Gastroesophageal sphincter (tissue), 4 donors: Measurements from ENCODE around the gene UBFD1. TPM values are rescaled to one million over a fixed set of nuclear protein-coding genes. Genes with fewer than 3 reads are reported as not detected.

Experiments
- ATAC-seq: fragments of 150-250 bp; one replicate; pipeline ENCODE4 v1.9.1; 2016; ENCODE audit warnings: mild to moderate bottlenecking, moderate library complexity
- H3K27ac ChIP-seq, 4 donors: fragments of 200-600 bp; sonication (generic) in 3 of 4; 1 replicate in 3 of 4; 2 replicates in 1 of 4; pipeline ENCODE4 v1.5.1; 2016 to 2019
- H3K27me3 ChIP-seq: fragments of 200-600 bp; sonication (generic); one replicate; pipeline ENCODE4 v1.5.1; 2019
- H3K36me3 ChIP-seq, 2 donors: fragments of 200-600 bp; sonication (generic); one replicate each; pipeline ENCODE4 v1.5.1; 2019; ENCODE audit warnings: control low read depth in 1 of 2
- H3K4me1 ChIP-seq, 3 donors: fragments of 200-600 bp; sonication (generic); 1 replicate in 2 of 3; 2 replicates in 1 of 3; pipeline ENCODE4 v1.5.1; 2016 to 2019; ENCODE audit warnings: control low read depth in 2 of 3
- H3K4me3 ChIP-seq, 2 donors: fragments of 200-600 bp; sonication (generic); one replicate each; pipeline ENCODE4 v1.5.1; 2019; ENCODE audit warnings: mild to moderate bottlenecking in 1 of 2, moderate library complexity in 1 of 2
- H3K9me3 ChIP-seq, 3 donors: fragments of 200-600 bp; sonication (generic); one replicate each; pipeline ENCODE4 v1.5.1; 2017 to 2019; ENCODE audit warnings: control low read depth in 2 of 3
- CTCF ChIP-seq, 4 experiments: fragments of 200-600 bp in 2 of 4; fragments of 450-650 bp in 2 of 4; sonication (generic) in 1 of 4; IDR thresholded peaks; one replicate each; pipeline ENCODE4 v1.5.1; 2017 to 2019; ENCODE audit warnings: antibody characterized with exemption in 4 of 4, mild to moderate bottlenecking in 2 of 4, moderate library complexity in 2 of 4
- EP300 ChIP-seq: sonication (generic); formaldehyde crosslinking; IDR thresholded peaks from one replicate; pipeline ENCODE4 v1.6.1; 2017; ENCODE audit warnings: antibody characterized with exemption, mild to moderate bottlenecking
- POLR2A ChIP-seq, 2 donors: fragments of 450-650 bp; IDR thresholded peaks; one replicate each; pipeline ENCODE4 v1.6.1; 2017; ENCODE audit warnings: antibody characterized with exemption in 2 of 2, mild to moderate bottlenecking in 2 of 2, moderate library complexity in 1 of 2
- POLR2AphosphoS5 ChIP-seq: sonication (generic); formaldehyde crosslinking; IDR thresholded peaks from one replicate; pipeline ENCODE4 v1.6.1; 2017; ENCODE audit warnings: antibody characterized with exemption
- WGBS, 2 donors: methylation state at CpG; one replicate each; pipeline ENCODE4 v1.1.5; 2018; ENCODE audit warnings: low coverage in 1 of 2; 5-methylcytosine and 5-hydroxymethylcytosine counted together
- total RNA-seq, 4 donors: library from RNA; depleted of rRNA; stranded (reverse); fragments of >200 nt; gene quantifications; one replicate each; pipeline ENCODE4 v1.1.0, GENCODE V29; 2016

Gene UBFD1
- total RNA-seq, 4 donors from 2014 or later, result 54.5 to 81.3 (median 66.2) TPM

- H3K36me3 ChIP-seq, result peaks cover 0 to 94% of the 10 kb centered on the region in 2 donors
- WGBS, 2 donors, result 92 to 97% methylated on average over 5 of the region's 11 CpGs
- no peaks in the 10 kb centered on the region for H3K27me3 ChIP-seq
- no peak for ATAC-seq
- no peaks in the 10 kb centered on the region for H3K4me1 ChIP-seq
- H3K4me3 ChIP-seq, result no peak overlapping the region
- no peaks in the 10 kb centered on the region for H3K9me3 ChIP-seq
- H3K27ac ChIP-seq, result no peak overlapping the region
- TF ChIP-seq CTCF (IDR thresholded peaks at IDR 0.05) (no peak), EP300 (no peak), POLR2AphosphoS5 (no peak), POLR2A (IDR thresholded peaks at IDR 0.05) (no peak)
These were observed 29.4 kb upstream of the UBFD1 start for GRCh38 chr16:23527961-23528643.

GRCh38 chr16:23528644-23529310, 28.8 kb upstream of the UBFD1 start:
- no peaks in the 10 kb centered on the region for H3K27me3 ChIP-seq
- H3K9me3 ChIP-seq, result no peaks in the 10 kb centered on the region
- no peak overlapping the region for H3K4me3 ChIP-seq
- 89 to 90% methylated on average over 7 to 8 of the region's 10 CpGs for WGBS, 2 donors
- peaks cover 0 to 94% of the 10 kb centered on the region in 2 donors for H3K36me3 ChIP-seq
- no peak for ATAC-seq
- TF ChIP-seq EP300, result no peak
- TF ChIP-seq POLR2AphosphoS5, result no peak
- TF ChIP-seq CTCF (IDR thresholded peaks at IDR 0.05), result no peak
- TF ChIP-seq POLR2A (IDR thresholded peaks at IDR 0.05), result no peak
- H3K27ac ChIP-seq, result no peak overlapping the region
- H3K4me1 ChIP-seq, result no peaks in the 10 kb centered on the region

DNA sequence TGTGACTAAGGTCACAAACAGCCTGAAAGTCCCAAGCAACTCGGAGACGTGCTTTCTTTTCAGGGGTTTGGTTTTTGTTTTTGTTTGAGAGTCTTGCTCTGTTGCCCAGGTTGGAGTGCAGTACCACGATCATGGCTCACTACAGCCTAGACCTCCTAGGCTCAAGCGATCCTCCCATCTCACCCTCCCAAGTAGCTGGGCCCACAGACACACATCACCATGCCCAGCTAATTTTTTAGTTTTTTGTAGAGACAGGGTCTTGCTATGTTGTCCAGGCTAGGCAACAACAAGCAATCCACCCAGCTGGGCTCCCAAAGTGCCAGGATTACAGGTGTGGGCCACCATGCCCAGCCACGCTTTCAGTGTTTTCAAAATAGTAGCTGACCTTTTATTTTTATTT, 27.5 kb upstream of the UBFD1 start:
- ATAC-seq, result no peak
- H3K36me3 ChIP-seq, result peaks cover 0 to 94% of the 10 kb centered on the region in 2 donors
- H3K27me3 ChIP-seq, result no peaks in the 10 kb centered on the region
- H3K4me1 ChIP-seq, result no peaks in the 10 kb centered on the region
- WGBS, 2 donors, result 87 to 100% methylated on average over 3 of the region's 5 CpGs
- H3K4me3 ChIP-seq, result no peak overlapping the region
- no peak for TF ChIP-seq POLR2AphosphoS5
- TF ChIP-seq CTCF (IDR thresholded peaks at IDR 0.05), result no peak
- no peak for TF ChIP-seq POLR2A (IDR thresholded peaks at IDR 0.05)
- TF ChIP-seq EP300, result no peak
- H3K27ac ChIP-seq, result no peak overlapping the region
- no peaks in the 10 kb centered on the region for H3K9me3 ChIP-seq

DNA sequence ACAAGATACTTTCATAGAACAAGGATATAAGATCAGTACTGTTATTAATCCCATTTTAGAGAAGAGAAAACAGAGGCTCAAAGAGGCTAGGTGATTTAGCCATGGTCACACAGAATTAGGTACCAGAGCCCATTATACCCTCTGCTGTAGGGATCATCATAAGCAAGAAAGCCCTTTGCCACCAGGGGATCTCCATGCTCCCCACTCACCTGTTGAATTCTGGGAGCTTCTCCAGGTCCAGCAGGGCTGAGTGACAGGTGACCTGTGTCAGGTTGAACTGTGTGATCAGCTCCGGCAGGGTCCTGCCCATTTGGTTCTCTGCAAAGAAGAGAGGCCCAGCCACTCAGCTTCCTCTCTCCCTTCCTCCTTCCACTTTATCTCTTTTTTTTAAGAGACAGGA, 25.1 kb upstream of the UBFD1 start:
- no peak for ATAC-seq
- Histone ChIP-seq H3K9me3 (no peaks in the 10 kb centered on the region), H3K4me3 (no peak overlapping the region), H3K4me1 (no peaks in the 10 kb centered on the region), H3K27me3 (no peaks in the 10 kb centered on the region), H3K36me3 (peaks cover 0 to 100% of the 10 kb centered on the region in 2 donors), H3K27ac (no peak overlapping the region)
- WGBS, 2 donors, result 88% methylated on average over 1 of the region's 1 CpG; no CpG with 5 or more reads in 1 of the 2 donors
- TF ChIP-seq POLR2AphosphoS5 (no peak), POLR2A (IDR thresholded peaks at IDR 0.05) (no peak), EP300 (no peak), CTCF (IDR thresholded peaks at IDR 0.05) (no peak)
